GM18861 (cell line): ENCODE results near the gene OR2AJ1.

Experiments used
- ATAC-seq: cut with Tn5 transposase; IDR thresholded peaks from one replicate; pipeline ENCODE4 v1.9.1; 2021; ENCODE audit not compliant: unreplicated experiment

Gene OR2AJ1

GRCh38 chr1:247961791-247962190 lies 37.1 kb downstream of the OR2AJ1 start:
- no peak for ATAC-seq

- ATAC-seq: no peak
These were observed 38.4 kb downstream of the OR2AJ1 start for GRCh38 chr1:247962911-247963588.

- no peak for ATAC-seq
These were observed 40.2 kb downstream of the OR2AJ1 start, which contains the start of gene OR2AK2 for GRCh38 chr1:247964933-247965332. Gene OR2AK2 (plus strand): TSS chr1:247965233. CDS start chr1:247965377, 144 bp downstream.

GRCh38 chr1:247966532-247967204 lies 42.0 kb downstream of the OR2AJ1 start:
- ATAC-seq: peak; percentile 73
